Calu3 (cell line): ENCODE measurements around the gene IKZF1. TPM values are rescaled to one million over a fixed set of nuclear protein-coding genes. Genes with fewer than 3 reads are reported as not detected.

Source experiments
- BruUV-seq: library from RNA; stranded (reverse); fragments of 400-500 nt; replicated peaks from 2 replicates; lab custom pipeline; 2021; lab: Mats Ljungman, UMichigan
- CTCF ChIA-PET: fragments of 300-600 bp; sonication (Branson Sonifier 250); formaldehyde crosslinking; loops from one replicate; lab custom pipeline; 2022; ENCODE audit warnings: antibody characterized with exemption; lab: Charles Lee
- DNase-seq: peaks from one replicate; pipeline ENCODE4 v3.0.0; 2022
- H3K27ac Mint-ChIP-seq: one replicate; pipeline ENCODE4 v1.8.0; 2022; ENCODE audit warnings: mixed read lengths; ENCODE audit not compliant: unreplicated experiment
- H3K27me3 Mint-ChIP-seq: one replicate; pipeline ENCODE4 v1.8.0; 2022; ENCODE audit warnings: mixed read lengths; ENCODE audit not compliant: unreplicated experiment
- H3K36me3 Mint-ChIP-seq: one replicate; pipeline ENCODE4 v1.8.0; 2022; ENCODE audit warnings: mild to moderate bottlenecking, moderate library complexity, mixed read lengths; ENCODE audit not compliant: insufficient read depth, unreplicated experiment
- H3K4me1 Mint-ChIP-seq: one replicate; pipeline ENCODE4 v1.8.0; 2022; ENCODE audit warnings: mild to moderate bottlenecking, low read depth, mixed read lengths; ENCODE audit not compliant: unreplicated experiment
- H3K4me3 Mint-ChIP-seq: one replicate; pipeline ENCODE4 v1.8.0; 2022; ENCODE audit warnings: mild to moderate bottlenecking, low read depth, moderate library complexity, mixed read lengths; ENCODE audit not compliant: unreplicated experiment
- H3K9me3 Mint-ChIP-seq: one replicate; pipeline ENCODE4 v1.8.0; 2022; ENCODE audit warnings: low read depth, mixed read lengths; ENCODE audit not compliant: unreplicated experiment
- intact Hi-C: fragments of 100-400 bp; cut with micrococcal nuclease; formaldehyde crosslinking; loops from one replicate; pipeline ENCODE4 v1.10.0; 2022; ENCODE audit not compliant: unreplicated experiment
- total RNA-seq: library from RNA; stranded (reverse); gene quantifications from 2 replicates; pipeline ENCODE4 v1.2.3, GENCODE V29; 2022
- TF ChIP-seq, protein P1 (sequence below): fragments of 200-600 bp; IDR thresholded peaks from one replicate; pipeline ENCODE4 v1.8.0; 2022; ENCODE audit warnings: antibody characterized with exemption; ENCODE audit not compliant: unreplicated experiment

Gene IKZF1
- total RNA-seq, 1 experiment from 2014 or later: 0.28 TPM

DNA sequence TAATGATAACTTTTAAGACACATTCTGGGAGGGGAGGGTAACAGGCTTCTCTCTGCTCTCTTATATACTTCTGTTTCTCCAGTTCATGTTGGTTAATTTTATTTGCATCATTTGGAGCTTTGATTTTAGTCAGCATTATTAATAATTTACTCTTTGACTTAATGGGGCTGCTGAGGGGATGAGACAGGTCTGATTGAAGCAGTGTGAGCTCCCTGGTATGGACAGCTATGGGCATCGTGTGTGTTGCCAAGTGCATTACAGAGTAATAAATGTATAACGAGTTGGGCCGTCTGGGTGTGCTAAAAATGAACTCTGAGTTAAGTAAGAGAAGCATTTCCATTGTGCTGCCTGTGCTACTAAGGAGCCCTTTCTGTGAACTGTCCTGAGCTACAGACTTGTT, 31.7 kb upstream of the IKZF1 start:
- Mint-ChIP-seq H3K27me3 (peaks cover 87% of the 10 kb centered on the region), H3K4me1 (no peaks in the 10 kb centered on the region), H3K4me3 (no peak overlapping the region), H3K36me3 (no peaks in the 10 kb centered on the region), H3K9me3 (peaks cover 2% of the 10 kb centered on the region), H3K27ac (no peak overlapping the region)
- intact Hi-C loops: no loop called here
- no peak for DNase-seq
- no TSS peak for BruUV-seq
- CTCF ChIA-PET: no interaction called here
- TF ChIP-seq, protein P1, sequence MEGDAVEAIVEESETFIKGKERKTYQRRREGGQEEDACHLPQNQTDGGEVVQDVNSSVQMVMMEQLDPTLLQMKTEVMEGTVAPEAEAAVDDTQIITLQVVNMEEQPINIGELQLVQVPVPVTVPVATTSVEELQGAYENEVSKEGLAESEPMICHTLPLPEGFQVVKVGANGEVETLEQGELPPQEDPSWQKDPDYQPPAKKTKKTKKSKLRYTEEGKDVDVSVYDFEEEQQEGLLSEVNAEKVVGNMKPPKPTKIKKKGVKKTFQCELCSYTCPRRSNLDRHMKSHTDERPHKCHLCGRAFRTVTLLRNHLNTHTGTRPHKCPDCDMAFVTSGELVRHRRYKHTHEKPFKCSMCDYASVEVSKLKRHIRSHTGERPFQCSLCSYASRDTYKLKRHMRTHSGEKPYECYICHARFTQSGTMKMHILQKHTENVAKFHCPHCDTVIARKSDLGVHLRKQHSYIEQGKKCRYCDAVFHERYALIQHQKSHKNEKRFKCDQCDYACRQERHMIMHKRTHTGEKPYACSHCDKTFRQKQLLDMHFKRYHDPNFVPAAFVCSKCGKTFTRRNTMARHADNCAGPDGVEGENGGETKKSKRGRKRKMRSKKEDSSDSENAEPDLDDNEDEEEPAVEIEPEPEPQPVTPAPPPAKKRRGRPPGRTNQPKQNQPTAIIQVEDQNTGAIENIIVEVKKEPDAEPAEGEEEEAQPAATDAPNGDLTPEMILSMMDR: no peak

DNA sequence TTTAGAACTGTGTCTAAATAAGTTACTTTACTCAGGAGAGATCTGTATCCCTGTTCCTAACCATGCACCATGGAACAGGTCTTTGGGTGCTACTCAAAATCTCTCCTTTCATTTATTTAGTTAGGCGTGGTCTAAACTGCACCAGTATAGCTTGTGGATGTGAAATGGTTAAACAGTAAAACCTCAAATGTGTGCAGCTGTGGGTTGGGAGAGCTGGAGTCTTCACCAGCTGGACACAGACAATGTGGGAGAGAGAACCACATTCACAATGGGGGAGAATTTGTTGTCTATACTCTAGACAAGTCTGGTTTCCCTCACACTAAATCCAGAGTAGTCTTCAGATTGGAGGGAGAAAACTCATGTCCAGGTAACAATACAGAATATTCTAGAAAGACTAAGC, 31.2 kb upstream of the IKZF1 start:
- DNase-seq: no peak
- H3K36me3 Mint-ChIP-seq: no peaks in the 10 kb centered on the region
- peaks cover 89% of the 10 kb centered on the region for H3K27me3 Mint-ChIP-seq
- TF ChIP-seq, protein P1: no peak
- no peak overlapping the region for H3K4me3 Mint-ChIP-seq
- peaks cover 2% of the 10 kb centered on the region for H3K9me3 Mint-ChIP-seq
- intact Hi-C loops: no loop called here
- no peak overlapping the region for H3K27ac Mint-ChIP-seq
- no TSS peak for BruUV-seq
- no peaks in the 10 kb centered on the region for H3K4me1 Mint-ChIP-seq
- CTCF ChIA-PET: no interaction called here

DNA sequence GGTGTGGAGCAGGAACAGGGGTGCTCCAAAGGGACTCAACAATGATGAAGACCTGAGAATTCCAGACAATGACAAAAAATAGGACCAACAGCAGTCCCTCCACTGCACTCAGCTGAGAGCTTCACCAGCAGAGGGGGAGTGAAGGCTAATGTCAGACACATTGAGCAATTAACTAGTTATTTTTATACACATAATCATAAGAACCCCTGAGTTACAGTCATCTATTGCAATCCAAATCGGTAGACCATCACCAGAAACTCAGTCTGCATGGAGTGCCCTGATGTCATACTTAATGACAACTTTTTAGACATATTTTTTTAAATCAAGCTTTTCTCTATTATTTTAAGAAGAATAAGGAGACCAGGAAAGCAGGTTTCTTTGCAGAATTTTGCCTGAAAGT, 30.6 kb upstream of the IKZF1 start:
- TF ChIP-seq, protein P1: no peak
- peaks cover 89% of the 10 kb centered on the region for H3K27me3 Mint-ChIP-seq
- H3K4me3 Mint-ChIP-seq: no peak overlapping the region
- no peak for DNase-seq
- CTCF ChIA-PET: interaction anchor here (0.7 kb wide), 1 partner anchor 168 kb away, joined by 3 read pairs; no protein-coding TSS in a partner anchor
- peaks cover 2% of the 10 kb centered on the region for H3K9me3 Mint-ChIP-seq
- BruUV-seq: no TSS peak
- intact Hi-C loops: no loop called here
- no peak overlapping the region for H3K27ac Mint-ChIP-seq
- no peaks in the 10 kb centered on the region for H3K4me1 Mint-ChIP-seq
- H3K36me3 Mint-ChIP-seq: no peaks in the 10 kb centered on the region

DNA sequence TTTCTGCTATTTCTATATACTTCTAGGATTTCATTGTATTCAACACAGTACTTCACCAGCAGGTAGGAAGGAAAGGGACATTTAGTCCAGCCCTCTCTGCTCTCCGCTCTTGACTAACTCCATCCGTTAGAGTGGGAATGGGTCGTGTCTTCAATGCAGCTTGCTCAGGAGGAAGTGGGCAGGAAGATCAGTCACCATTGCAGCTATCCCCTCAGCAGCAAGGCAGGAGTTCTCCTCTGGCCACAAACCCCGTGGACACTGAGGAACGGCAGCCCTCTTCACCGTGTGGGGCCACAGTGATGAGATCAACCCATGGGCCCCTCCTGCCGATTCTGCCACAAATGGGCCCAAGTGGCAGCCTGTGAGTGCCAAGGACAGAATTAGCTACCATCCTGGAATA, 30.2 kb upstream of the IKZF1 start:
- CTCF ChIA-PET: interaction anchor here (0.7 to 0.9 kb wide), 2 partner anchors 11 to 169 kb away, joined by 3 read pairs; no protein-coding TSS in a partner anchor
- no peak for DNase-seq
- Mint-ChIP-seq H3K9me3 (peaks cover 2% of the 10 kb centered on the region), H3K27ac (no peak overlapping the region), H3K27me3 (peaks cover 89% of the 10 kb centered on the region), H3K4me3 (no peak overlapping the region), H3K36me3 (no peaks in the 10 kb centered on the region), H3K4me1 (no peaks in the 10 kb centered on the region)
- TF ChIP-seq, protein P1: no peak
- intact Hi-C loops: no loop called here
- BruUV-seq: no TSS peak
